Stimulated activated CD8-positive, alpha-beta memory T cell treated with anti-CD3 and anti-CD28 coated beads, Interleukin-7, amount 100 ng/mL, for 1 hour (primary cell): Measurements from ENCODE around the gene HINFP.
A peak's percentile ranks its signal among the peaks of the same experiment; 100 is the strongest.

Experiments
- DNase-seq, 2 donors: peaks; one replicate each; pipeline ENCODE4 v3.0.0-alpha.2; 2020; ENCODE audit warnings: low read depth in 2 of 2

The HINFP gene, protein sequence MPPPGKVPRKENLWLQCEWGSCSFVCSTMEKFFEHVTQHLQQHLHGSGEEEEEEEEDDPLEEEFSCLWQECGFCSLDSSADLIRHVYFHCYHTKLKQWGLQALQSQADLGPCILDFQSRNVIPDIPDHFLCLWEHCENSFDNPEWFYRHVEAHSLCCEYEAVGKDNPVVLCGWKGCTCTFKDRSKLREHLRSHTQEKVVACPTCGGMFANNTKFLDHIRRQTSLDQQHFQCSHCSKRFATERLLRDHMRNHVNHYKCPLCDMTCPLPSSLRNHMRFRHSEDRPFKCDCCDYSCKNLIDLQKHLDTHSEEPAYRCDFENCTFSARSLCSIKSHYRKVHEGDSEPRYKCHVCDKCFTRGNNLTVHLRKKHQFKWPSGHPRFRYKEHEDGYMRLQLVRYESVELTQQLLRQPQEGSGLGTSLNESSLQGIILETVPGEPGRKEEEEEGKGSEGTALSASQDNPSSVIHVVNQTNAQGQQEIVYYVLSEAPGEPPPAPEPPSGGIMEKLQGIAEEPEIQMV

DNA sequence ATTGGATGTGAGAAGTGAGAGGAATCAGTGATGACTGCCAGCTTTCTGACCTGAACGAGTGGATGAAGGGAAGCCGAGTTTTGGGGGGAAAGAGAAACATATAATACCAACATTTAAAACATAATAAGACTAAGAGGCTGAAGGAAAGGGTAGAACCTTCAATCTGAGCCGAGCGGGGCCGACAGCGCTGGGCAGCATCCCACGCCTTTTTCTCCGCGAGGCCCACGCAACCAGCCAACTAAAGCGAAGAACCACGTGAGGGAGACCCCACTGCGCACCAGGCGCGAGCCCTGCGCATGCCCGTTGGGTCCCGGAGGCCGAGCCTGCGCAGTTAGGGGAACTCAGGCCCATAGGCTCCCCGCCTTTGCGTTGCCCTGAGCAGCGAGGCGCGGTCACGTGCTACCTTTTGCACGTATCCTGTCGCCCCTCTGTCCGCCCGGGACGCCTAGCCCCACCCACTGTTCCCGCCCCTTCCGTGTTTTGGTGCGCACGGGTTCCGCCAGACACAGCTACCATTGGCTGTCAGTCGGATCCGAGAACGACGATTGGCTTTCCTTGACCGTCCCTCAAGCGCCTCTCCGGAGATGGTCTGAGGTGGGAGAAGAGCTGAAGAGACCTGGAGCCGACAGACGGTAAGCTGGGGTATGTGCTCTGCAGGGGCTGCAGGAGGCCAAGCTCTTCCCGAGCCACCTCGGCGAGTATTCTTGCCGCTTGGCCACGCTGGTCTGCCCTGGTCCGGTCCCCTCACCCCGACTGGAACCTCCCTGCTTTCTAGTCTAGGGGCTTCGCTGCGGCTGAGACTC lies at the start of gene HINFP:
HINFP (plus strand) TSS at position 573 of the 803 bp plus-strand sequence. CDS start 5,365 bp downstream, outside the sequence.
- peak; percentile 99 to 100 for DNase-seq

DNA sequence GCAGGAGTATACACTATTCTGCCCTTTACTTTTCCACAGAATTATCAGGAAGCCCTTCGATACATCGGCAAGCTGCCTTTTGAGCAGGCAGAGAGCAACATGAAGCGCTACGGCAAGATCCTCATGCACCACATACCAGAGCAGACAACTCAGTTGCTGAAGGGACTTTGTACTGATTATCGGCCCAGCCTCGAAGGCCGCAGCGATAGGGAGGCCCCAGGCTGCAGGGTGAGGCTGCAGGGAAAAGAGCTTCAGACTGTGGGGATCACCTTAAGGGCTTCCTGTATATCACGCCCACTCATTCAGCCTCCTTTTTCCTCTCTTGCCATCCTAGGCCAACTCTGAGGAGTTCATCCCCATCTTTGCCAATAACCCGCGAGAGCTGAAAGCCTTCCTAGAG lies 43.5 kb upstream of the HINFP start:
- DNase-seq = no peak

DNA sequence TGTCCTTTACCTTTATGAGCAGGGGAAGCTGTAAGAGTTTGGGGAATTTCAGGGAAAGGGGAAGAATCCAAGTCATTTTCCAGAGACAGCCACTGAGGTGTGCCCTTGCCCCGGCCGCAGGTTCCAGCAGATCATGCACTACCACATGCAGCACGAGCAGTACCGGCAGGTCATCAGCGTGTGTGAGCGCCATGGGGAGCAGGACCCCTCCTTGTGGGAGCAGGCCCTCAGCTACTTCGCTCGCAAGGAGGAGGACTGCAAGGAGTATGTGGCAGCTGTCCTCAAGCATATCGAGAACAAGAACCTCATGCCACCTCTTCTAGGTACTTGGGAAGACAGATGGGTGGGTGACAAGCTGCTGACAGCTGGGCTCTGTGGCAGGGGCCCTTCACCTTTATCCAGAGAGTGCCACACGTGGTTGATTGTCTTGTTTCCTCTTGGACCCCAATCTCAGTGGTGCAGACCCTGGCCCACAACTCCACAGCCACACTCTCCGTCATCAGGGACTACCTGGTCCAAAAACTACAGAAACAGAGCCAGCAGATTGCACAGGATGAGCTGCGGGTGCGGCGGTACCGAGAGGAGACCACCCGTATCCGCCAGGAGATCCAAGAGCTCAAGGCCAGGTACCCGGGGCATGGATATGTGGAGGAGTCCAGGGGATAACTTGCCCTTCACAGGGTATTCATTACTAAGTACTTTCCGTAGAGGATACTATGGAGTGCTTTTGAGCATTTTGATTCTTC lies 42.5 kb upstream of the HINFP start:
- DNase-seq = no peak

DNA sequence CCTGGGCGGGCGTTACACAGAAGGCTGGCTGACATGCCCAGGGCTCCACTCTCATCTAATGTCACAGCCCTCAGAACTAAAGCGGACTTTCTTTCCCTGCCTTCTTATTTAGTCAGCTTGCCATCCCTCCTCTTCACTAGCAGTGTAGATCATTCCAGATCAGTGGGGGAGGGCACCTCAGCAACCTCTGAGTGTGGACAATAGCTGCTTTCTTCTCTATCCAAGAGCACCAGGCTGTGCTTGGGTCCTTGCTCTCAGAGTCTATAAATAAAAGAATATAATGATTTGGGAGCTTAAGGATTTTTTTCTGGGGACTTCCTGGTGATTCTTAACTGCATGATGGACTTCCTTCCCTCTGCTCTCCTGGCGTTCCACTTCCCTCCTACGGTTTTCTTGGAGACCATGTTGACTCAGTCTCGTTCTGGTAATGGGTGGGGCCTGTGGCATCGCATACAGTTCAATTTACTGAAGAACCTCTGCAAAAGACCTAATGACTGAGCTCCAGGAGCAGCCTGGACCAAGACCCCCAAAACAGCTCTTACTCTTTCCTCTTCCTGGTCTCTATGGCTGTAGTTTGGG lies 39.6 kb upstream of the HINFP start:
- DNase-seq = no peak

DNA sequence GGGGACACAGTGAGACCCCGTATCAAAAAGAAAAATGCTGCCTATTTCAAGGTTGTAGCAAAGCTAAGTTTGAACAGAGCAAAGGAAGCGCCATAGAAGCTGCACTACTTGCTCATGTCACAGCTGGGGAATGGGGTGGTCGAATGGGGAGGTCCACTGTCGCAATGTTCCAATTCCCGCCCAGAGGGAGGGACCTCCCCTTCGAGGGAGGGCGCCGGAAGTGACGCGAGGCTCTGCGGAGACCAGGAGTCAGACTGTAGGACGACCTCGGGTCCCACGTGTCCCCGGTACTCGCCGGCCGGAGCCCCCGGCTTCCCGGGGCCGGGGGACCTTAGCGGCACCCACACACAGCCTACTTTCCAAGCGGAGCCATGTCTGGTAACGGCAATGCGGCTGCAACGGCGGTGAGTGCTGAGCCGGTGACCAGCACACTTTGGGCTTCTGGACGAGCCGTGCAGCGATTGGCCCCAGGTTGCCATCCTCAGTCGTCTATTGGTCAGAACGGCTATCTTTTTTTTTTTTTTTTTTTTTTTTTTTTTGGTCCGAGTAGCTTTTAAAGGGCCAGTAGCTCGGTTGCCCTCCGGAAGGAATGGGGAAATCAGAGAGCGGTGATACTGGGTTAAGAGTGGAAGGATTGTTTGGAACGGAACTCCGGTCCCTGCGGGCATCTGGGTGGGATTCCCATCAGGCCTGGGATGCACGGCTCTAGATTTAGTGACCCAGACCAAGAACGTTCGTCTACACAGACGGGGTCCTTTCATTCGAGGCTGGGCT lies 36.5 kb upstream of the HINFP start, which contains the start of gene HMBS:
HMBS (plus strand) TSS at position 219 of the 774 bp plus-strand sequence; CDS start at position 372, 153 bp downstream.
- peak; percentile 80 to 82 for DNase-seq

DNA sequence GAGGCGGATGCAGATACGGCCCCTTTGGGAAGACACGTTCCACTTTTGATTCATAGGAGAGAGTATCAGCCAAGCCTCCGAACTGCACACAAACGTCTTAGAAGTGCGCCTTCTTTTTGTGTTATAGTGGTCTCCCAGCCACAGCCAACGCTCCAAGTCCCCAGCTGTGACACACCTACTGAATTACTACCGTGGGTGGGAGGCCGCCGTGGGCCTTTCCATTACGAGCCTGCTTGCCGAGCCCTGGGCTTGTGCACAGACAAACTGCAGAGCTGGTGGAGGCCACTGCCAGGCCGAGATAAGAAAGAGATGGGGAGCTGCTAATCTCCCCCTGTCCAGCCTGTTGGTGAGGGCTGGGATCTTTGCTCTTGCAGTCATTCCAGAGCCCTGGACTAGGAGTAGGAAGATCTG lies 35.9 kb upstream of the HINFP start:
- DNase-seq = no peak

DNA sequence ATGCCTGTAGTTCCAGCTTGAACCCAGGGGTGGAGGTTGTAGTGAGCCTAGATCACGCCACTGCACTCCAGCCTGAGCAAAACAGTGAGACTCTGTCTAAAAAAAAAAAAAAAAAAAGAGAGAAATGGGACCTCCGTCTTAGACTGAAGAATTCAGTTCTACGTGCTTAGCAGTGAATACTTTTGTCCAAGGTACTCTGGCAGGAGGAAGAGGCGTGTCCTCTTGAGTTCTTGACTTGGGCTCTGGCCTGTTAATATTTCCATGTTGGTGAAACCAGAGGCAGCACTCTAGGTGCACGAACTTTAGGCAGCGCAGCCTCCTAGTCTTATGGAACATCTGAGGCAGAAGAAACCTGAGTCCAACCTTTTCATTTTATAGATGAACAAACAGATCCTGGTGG lies 34.3 kb upstream of the HINFP start:
- DNase-seq = no peak

DNA sequence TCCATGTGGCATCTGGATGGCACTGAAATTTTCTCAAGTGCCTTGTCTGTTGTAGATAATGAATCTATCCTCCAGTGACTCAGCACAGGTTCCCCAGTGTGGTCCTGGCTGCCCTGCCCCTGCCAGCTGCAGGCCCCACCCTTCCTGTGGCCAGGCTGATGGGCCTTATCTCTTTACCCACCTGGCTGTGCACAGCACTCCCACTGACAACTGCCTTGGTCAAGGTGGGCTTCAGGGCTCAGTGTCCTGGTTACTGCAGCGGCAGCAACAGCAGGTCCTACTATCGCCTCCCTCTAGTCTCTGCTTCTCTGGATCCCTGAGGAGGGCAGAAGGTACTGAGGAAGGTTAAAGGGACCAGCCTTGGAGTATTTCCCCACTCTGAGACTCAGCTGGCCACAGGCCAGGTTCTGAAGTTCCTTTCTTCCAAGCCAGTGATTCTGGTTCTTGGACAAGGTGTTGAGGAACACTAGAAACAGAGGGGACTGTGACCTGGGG lies 33.6 kb upstream of the HINFP start:
- no peak for DNase-seq

DNA sequence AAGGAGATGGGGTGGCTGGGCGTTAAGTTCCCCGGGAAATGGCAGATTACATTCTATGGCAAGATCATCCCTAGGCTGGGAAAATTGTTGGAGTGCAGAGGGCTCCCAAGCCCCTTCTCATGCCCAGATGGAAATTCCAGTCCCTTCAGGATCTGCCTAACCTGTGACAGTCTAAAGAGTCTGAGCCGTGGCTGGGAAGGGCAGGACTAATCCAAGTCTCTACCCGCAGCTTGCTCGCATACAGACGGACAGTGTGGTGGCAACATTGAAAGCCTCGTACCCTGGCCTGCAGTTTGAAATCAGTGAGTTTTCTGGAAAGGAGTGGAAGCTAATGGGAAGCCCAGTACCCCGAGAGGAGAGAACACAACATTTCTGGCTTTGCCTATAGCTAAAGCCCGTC lies 33.0 kb upstream of the HINFP start:
- no peak for DNase-seq

DNA sequence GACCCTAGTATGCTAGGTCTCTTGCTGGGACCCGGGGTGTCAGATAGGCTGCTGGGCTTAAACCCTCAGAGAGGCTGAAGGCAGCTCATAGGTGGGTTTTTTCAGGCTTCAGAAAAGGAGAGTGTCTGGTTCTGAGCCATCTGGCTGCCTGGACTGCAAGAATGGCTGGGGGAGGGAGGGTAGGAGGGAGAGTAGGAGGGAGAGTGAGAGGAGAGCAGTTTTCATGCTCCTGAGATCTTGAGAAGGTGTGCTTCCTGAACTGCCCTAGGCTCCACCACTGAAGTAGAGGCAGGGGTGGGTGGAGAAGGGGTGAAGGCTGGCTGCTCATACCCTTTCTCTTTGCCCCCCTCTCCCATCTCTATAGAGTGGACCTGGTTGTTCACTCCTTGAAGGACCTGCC lies 32.1 kb upstream of the HINFP start:
- DNase-seq = no peak

DNA sequence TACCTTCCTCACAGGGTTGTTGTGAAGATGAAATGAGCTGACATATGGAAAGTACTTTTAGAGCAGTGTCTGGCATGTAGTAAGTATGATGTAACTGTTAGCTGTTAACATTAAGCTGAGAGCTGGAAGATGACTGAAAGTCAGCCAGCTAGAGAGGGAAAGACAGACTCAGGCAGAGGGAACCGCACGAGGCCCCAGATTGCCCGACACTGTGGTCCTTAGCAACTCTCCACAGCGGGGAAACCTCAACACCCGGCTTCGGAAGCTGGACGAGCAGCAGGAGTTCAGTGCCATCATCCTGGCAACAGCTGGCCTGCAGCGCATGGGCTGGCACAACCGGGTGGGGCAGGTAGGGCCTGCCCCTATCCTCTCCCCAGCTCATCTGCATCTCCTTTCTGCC lies 30.2 kb upstream of the HINFP start:
- no peak for DNase-seq

DNA sequence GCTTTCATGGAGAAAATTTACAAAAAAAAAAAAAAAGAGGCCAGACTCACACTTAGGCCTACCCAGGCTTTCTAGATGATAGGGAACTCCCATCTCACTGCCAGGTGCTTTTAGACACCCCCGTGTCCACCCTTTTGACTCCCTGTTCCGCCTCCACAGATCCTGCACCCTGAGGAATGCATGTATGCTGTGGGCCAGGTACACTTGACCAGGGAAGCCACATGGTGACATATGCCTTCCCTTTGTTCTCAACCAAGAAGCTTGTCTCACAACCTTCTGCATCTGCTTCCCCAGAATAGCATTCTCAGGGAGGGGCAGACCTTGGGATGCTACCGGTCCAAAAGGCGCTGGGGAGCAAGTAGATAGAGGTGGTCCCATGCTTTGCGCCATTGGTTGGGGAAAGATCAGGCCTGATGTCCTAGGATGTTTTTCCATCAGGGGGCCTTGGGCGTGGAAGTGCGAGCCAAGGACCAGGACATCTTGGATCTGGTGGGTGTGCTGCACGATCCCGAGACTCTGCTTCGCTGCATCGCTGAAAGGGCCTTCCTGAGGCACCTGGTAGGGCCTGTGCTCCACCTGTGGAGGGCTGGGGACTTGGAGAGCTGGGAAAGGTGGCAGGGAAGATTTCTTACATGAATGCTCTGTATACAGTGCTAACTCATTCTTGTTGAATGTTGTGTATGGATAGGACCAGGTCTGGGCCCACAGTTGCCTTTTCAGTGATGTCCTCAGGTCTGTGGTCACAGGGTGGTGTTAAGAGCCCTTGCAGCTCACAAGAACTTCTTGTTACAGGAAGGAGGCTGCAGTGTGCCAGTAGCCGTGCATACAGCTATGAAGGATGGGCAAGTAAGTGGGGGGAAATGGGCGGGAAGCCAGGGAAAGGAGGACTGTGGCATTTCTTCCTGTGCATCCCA lies 29.2 kb upstream of the HINFP start:
- no peak for DNase-seq

DNA sequence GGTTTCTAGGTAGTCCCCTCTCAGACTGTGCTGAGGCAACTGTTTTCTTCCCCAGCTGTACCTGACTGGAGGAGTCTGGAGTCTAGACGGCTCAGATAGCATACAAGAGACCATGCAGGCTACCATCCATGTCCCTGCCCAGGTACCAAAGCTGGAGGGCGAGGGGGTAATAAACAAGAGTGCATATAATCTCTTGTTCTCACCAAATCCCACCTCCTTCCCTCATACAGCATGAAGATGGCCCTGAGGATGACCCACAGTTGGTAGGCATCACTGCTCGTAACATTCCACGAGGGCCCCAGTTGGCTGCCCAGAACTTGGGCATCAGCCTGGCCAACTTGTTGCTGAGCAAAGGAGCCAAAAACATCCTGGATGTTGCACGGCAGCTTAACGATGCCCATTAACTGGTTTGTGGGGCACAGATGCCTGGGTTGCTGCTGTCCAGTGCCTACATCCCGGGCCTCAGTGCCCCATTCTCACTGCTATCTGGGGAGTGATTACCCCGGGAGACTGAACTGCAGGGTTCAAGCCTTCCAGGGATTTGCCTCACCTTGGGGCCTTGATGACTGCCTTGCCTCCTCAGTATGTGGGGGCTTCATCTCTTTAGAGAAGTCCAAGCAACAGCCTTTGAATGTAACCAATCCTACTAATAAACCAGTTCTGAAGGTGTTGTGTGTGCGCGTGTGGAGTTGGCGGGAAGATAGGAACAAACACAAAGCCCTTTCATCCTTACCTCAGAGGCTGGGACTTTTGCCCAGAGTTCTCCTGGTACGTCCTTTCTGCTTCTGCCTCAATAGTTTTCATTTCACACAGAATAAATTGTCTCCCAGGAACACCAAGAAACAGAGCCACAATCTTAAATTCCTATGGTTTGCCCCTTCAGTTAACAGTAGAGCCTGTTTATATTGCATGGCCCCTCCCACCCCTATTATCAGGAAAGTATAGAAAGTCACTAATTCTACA lies 28.2 kb upstream of the HINFP start:
- DNase-seq = no peak

DNA sequence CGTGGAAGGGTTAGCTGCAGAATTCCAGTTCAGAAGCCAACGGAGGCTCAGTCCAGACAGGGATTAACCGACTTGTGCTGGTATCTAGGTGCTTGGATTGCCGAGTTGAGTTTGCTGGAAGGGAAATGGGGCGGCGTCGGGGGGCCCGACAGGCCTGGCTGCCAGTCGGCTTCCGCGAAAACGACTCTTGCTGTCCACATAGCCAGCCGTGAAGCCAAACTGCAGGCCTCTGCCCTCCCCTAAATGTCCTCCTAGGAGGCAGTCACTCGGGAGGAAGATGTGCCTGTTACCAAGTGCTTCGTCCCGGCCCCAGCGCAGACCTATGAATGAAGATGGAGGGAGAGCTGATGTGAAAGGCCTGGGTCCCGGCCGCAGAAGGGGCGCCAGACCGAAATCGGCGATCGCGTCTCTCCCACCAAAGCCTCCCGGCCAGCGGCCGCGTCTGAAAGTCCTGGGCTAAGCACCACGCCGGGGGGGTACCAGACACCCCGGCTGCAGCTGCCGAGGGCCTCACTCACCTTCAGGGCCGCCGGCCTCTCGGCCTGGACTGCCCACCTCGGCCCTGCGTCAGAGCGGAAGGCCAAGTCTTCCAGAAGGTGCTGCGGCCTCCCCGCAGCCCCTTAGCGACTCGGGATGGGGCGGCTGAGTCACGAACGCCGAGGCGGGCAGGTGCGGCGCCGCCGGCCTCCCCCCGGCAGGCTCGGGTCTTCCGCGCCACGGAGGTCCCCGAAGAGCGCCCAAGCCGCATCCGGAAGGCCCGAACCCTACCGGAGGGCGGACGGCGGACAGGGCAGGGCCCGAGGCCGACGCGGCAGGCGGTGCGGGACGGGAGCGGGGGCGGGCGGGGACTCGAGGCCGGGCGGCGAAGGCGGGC lies 27.2 kb upstream of the HINFP start:
- DNase-seq = no peak

DNA sequence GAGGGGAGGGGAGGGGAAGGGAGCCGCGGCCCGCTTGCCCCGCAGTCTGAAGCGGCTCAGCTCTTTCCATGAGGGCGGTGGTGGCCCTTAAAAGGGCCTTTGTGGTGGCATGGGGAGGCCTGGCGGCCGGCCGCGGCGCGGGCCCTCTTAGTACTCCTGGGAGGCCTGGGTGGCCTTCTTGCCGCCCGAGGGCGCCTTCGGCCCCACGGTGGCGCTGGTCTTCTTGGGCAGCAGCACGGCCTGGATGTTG lies 26.6 kb upstream of the HINFP start:
- peak in 1 of 2 donors; percentile 31 for DNase-seq

DNA sequence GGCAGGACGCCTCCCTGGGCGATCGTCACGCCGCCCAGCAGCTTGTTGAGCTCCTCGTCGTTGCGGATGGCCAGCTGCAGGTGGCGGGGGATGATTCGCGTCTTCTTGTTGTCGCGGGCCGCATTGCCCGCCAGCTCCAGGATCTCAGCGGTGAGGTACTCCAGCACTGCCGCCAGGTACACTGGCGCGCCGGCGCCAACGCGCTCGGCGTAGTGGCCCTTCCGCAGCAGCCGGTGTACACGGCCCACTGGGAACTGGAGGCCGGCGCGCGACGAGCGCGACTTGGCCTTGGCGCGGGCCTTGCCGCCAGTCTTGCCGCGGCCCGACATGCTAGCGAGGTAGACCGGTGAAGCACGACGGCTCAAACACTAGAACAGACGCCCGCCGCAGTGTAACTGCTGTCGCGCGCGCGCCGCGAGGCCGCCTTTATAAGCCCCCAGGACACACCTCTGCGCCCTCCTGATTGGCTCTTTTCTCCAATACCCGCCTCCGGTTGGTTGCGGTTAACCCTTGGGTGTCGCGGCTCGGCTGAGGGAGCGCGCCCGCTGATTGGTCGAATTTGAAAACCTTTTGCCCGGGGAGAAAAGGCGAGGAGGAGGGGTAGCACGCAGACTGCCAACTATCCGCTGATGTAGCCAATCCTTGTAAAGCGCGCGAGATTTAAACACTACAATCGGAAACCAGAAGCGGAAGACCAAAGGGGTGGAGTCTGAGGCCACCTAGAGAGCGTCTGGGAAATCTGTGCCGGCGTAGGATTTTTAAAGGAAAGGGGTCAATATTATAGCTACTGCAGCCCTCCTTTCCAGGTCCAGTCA lies 26.1 kb upstream of the HINFP start:
- DNase-seq = peak; percentile 98

DNA sequence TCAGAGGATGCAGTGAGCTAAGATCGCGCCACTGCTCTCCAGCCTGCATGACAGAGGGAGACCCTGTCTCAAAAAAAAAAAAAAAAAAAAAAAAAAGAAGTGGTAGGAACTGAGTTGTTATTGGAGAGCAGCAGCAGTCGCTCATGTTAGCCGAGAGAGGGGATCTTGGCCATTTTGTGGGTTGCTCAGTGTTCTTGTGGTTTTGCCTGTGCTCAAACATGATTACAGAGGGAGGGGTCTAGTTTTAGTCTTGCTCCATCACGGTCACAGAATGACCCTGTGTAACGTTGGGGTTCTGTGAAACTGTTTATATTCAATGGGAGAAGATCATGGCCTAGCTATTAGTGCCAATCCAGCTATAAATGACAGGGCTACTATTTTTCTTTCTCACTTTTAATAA lies 21.7 kb upstream of the HINFP start:
- no peak for DNase-seq
